H9 (cell line): ENCODE data around the gene RPL35. TPM values are rescaled to one million over a fixed set of nuclear protein-coding genes. Genes with fewer than 3 reads are reported as not detected.

Source experiments
- DNase-seq: peaks from one replicate; pipeline ENCODE4 v3.0.0-alpha.2; 2017
- H2AFZ ChIP-seq: one replicate; pipeline ENCODE4 v1.6.1; 2013; ENCODE audit warnings: mild to moderate bottlenecking, low read length, control low read depth, moderate library complexity
- H2AK5ac ChIP-seq: 2 replicates; pipeline ENCODE4 v1.6.1; 2013; ENCODE audit warnings: low read length, control low read depth, mixed read lengths; ENCODE audit not compliant: insufficient read length
- H2BK120ac ChIP-seq: one replicate; pipeline ENCODE4 v1.6.1; 2013; ENCODE audit warnings: low read depth, mild to moderate bottlenecking, low read length, control low read depth, inconsistent platforms; ENCODE audit not compliant: poor library complexity, severe bottlenecking
- H2BK12ac ChIP-seq: 2 replicates; pipeline ENCODE4 v1.6.1; 2013; ENCODE audit warnings: low read length, control low read depth, mixed read lengths, low read depth; ENCODE audit not compliant: insufficient read length
- H2BK15ac ChIP-seq: 2 replicates; pipeline ENCODE4 v1.6.1; 2013; ENCODE audit warnings: low read depth, low read length, control low read depth
- H2BK20ac ChIP-seq: one replicate; pipeline ENCODE4 v1.6.1; 2013; ENCODE audit warnings: low read depth, mild to moderate bottlenecking, low read length, control low read depth, inconsistent platforms; ENCODE audit not compliant: poor library complexity, severe bottlenecking
- H2BK5ac ChIP-seq: 2 replicates; pipeline ENCODE4 v1.6.1; 2013; ENCODE audit warnings: low read length, control low read depth, mixed read lengths; ENCODE audit not compliant: insufficient read length
- H3K14ac ChIP-seq: 2 replicates; pipeline ENCODE4 v1.6.1; 2013; ENCODE audit warnings: low read length, control low read depth; ENCODE audit not compliant: insufficient read depth
- H3K18ac ChIP-seq: 2 replicates; pipeline ENCODE4 v1.6.1; 2013; ENCODE audit warnings: low read depth, mild to moderate bottlenecking, mixed read lengths, low read length, control low read depth; ENCODE audit not compliant: insufficient read length
- H3K23ac ChIP-seq: 2 replicates; pipeline ENCODE4 v1.6.1; 2013; ENCODE audit warnings: low read length, control low read depth, mixed read lengths, low read depth; ENCODE audit not compliant: insufficient read length
- H3K23me2 ChIP-seq: 2 replicates; pipeline ENCODE4 v1.6.1; 2013; ENCODE audit warnings: low read depth, mild to moderate bottlenecking, mixed read lengths, low read length, control low read depth; ENCODE audit not compliant: insufficient read length, poor library complexity, severe bottlenecking
- H3K27ac ChIP-seq: 2 replicates; pipeline ENCODE4 v1.5.1; 2013; ENCODE audit warnings: low read length, control low read depth, mixed read lengths, low read depth; ENCODE audit not compliant: insufficient read length
- H3K27me3 ChIP-seq: 2 replicates; pipeline ENCODE4 v1.6.1; 2013; ENCODE audit warnings: low read length, control low read depth, inconsistent platforms; ENCODE audit not compliant: insufficient read depth
- H3K4ac ChIP-seq: 2 replicates; pipeline ENCODE4 v1.6.1; 2013; ENCODE audit warnings: low read depth, mild to moderate bottlenecking, control low read depth, inconsistent platforms, low read length, moderate library complexity
- H3K4me1 ChIP-seq: 2 replicates; pipeline ENCODE4 v1.6.1; 2013; ENCODE audit warnings: low read length, control low read depth, inconsistent platforms; ENCODE audit not compliant: insufficient read depth
- H3K4me2 ChIP-seq: 2 replicates; pipeline ENCODE4 v1.6.1; 2013; ENCODE audit warnings: low read length, control low read depth, mixed read lengths; ENCODE audit not compliant: insufficient read length, insufficient read depth
- H3K56ac ChIP-seq: 2 replicates; pipeline ENCODE4 v1.6.1; 2013; ENCODE audit warnings: low read depth, mild to moderate bottlenecking, mixed read lengths, low read length, control low read depth; ENCODE audit not compliant: insufficient read length
- H3K79me1 ChIP-seq: 2 replicates; pipeline ENCODE4 v1.6.1; 2013; ENCODE audit warnings: low read depth, mild to moderate bottlenecking, moderate library complexity, low read length, control low read depth, inconsistent platforms; ENCODE audit not compliant: insufficient read depth, poor library complexity, severe bottlenecking
- H3K79me2 ChIP-seq: 2 replicates; pipeline ENCODE4 v1.6.1; 2013; ENCODE audit warnings: low read length, control low read depth, inconsistent platforms; ENCODE audit not compliant: insufficient read depth
- H3K9ac ChIP-seq: 2 replicates; pipeline ENCODE4 v1.6.1; 2013; ENCODE audit warnings: low read length, control low read depth, mixed read lengths; ENCODE audit not compliant: insufficient read length; ENCODE audit errors: extremely low read depth
- H3K9me3 ChIP-seq: one replicate; pipeline ENCODE4 v1.6.1; 2013; ENCODE audit warnings: low read depth, low read length, inconsistent platforms; ENCODE audit not compliant: control insufficient read depth
- H3T11ph ChIP-seq: one replicate; pipeline ENCODE4 v1.6.1; 2013; ENCODE audit warnings: mild to moderate bottlenecking, low read length, control low read depth, inconsistent platforms
- H4K20me1 ChIP-seq: one replicate; pipeline ENCODE4 v1.6.1; 2013; ENCODE audit not compliant: control insufficient read depth, insufficient read length, insufficient read depth
- H4K5ac ChIP-seq: 2 replicates; pipeline ENCODE4 v1.6.1; 2013; ENCODE audit warnings: low read depth, mild to moderate bottlenecking, mixed read lengths, low read length, control low read depth; ENCODE audit not compliant: insufficient read length
- H4K8ac ChIP-seq: replicated peaks from 2 replicates; pipeline ENCODE4 v1.6.1; 2013; ENCODE audit warnings: low read length, control low read depth, mixed read lengths, low read depth; ENCODE audit not compliant: insufficient read length
- H4K91ac ChIP-seq: 2 replicates; pipeline ENCODE4 v1.6.1; 2013; ENCODE audit warnings: low read depth, mild to moderate bottlenecking, moderate library complexity, mixed read lengths, low read length, control low read depth; ENCODE audit not compliant: insufficient read length
- H3K27ac Mint-ChIP-seq, 3 experiments: 2 replicates in 2 of 3; 3 replicates in 1 of 3; pipeline ENCODE4 v1.8.0; 2020 to 2021; ENCODE audit warnings: mixed read lengths in 3 of 3, mild to moderate bottlenecking in 1 of 3, moderate library complexity in 1 of 3
- H3K27me3 Mint-ChIP-seq: 2 replicates; pipeline ENCODE4 v1.8.0; 2021; ENCODE audit warnings: low read depth, mild to moderate bottlenecking, moderate library complexity, mixed read lengths
- H3K36me3 Mint-ChIP-seq, 3 experiments: 2 replicates in 2 of 3; 3 replicates in 1 of 3; pipeline ENCODE4 v1.8.0; 2020 to 2021; ENCODE audit warnings: low read depth in 3 of 3, mixed read lengths in 3 of 3; ENCODE audit not compliant: insufficient read depth in 1 of 3
- H3K4me1 Mint-ChIP-seq, 2 experiments: 2 replicates each; pipeline ENCODE4 v1.8.0; 2020; ENCODE audit warnings: mixed read lengths in 2 of 2
- H3K4me3 Mint-ChIP-seq, 2 experiments: 2 replicates in 1 of 2; 3 replicates in 1 of 2; pipeline ENCODE4 v1.8.0; 2020 to 2021; ENCODE audit warnings: mild to moderate bottlenecking in 2 of 2, mixed read lengths in 2 of 2, moderate library complexity in 1 of 2
- H3K9me3 Mint-ChIP-seq, 2 experiments: 2 replicates in 1 of 2; 3 replicates in 1 of 2; pipeline ENCODE4 v1.8.0; 2020; ENCODE audit warnings: mild to moderate bottlenecking in 2 of 2, mixed read lengths in 2 of 2, moderate library complexity in 1 of 2
- WGBS: extraction: QIAGEN DNeasy Blood & Tissue Kit; methylation state at CpG from one replicate; pipeline ENCODE4 v1.1.7; 2013; ENCODE audit warnings: missing lambda C conversion rate, low lambda C conversion rate, mixed read lengths; ENCODE audit not compliant: insufficient read length; ENCODE audit errors: extremely low coverage; 5-methylcytosine and 5-hydroxymethylcytosine counted together
- total RNA-seq: library from RNA; stranded (reverse); gene quantifications from 2 replicates; pipeline ENCODE4 v1.2.1, GENCODE V29; 2021
- TF ChIP-seq, protein P1 (sequence below): fragments of 200-600 bp; sonication (generic); conservative IDR thresholded peaks from 3 replicates; pipeline ENCODE4 v1.8.0; 2021; ENCODE audit warnings: antibody characterized with exemption, mild to moderate bottlenecking

RPL35 gene
- total RNA-seq, 1 experiment from 2014 or later = 1,840 TPM

DNA sequence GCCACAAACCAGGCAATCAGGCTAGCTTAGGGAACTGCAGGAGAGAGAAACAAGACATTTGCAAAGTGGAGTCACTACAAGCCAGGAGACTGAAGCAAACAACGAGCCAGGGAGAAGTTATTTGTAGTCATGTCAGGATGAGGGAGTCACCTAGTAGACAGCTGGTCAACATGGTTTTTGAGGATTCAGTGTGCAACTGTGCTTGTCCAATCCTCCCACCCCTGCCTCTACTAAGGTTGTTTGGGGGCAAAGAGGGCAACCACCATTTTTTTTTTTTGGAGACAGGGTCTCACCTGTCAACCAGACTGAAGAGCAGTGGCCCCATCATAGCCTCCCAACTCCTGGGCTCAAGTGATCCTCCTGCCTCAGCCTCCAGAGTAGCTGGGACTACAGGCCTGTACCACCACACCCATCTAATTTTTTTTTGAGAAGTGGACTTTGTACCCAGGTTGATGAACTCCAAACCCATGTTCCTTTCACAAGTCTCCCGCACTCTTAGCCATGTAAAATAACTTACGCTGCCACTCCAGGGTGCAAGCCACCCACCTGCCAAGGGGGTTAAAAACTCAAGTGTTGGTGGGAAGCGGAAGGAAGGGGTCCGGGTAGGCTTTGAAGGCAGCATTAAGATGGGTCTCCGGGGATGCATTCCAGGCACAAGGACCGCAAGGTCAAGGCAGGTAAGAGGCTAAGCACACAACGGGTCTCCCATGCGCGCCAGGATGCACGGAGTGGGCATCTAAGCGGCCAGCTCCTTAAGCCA, 995 bp downstream of the RPL35 start:
- Histone ChIP-seq H4K5ac (peak overlapping the region; percentile 10), H4K91ac (peak overlapping the region; percentile 53), H2BK15ac (no peak overlapping the region), H3K23me2 (peaks cover 11% of the 10 kb centered on the region), H2BK20ac (no peak overlapping the region), H2BK120ac (no peak overlapping the region), H3K9ac (peak overlapping the region; percentile 94), H3K9me3 (no peaks in the 10 kb centered on the region), H3K23ac (no peak overlapping the region), H3T11ph (no peak overlapping the region), H3K14ac (peak overlapping the region; percentile 42), H3K27me3 (no peaks in the 10 kb centered on the region), H3K79me2 (peaks cover 20% of the 10 kb centered on the region; the same call in 1 of the 2 replicates), H2AFZ (no peak overlapping the region), H2BK12ac (no peak overlapping the region), H3K79me1 (peaks cover 4% of the 10 kb centered on the region), H3K4ac (no peak overlapping the region; the same call in 1 of the 2 replicates), H3K4me1 (0 out of 2 replicates have a peak, but pooled peaks cover 5% of the 10 kb centered on the region), H3K18ac (no peak overlapping the region), H4K8ac (no peak overlapping the region), H3K56ac (no peak overlapping the region), H2AK5ac (no peak overlapping the region), H3K4me2 (peak overlapping the region; percentile 78), H2BK5ac (no peak overlapping the region), H4K20me1 (no peaks in the 10 kb centered on the region), H3K27ac (no peak overlapping the region)
- H3K4me1 Mint-ChIP-seq = peaks cover 14 to 25% of the 10 kb centered on the region in 2 experiments
- H3K36me3 Mint-ChIP-seq = peaks cover 39 to 49% (median 44%) of the 10 kb centered on the region in 3 experiments
- peak overlapping the region; percentile 97 to 98 (median 98) for H3K27ac Mint-ChIP-seq
- H3K4me3 Mint-ChIP-seq = peak overlapping the region; percentile 93 to 98
- H3K9me3 Mint-ChIP-seq = no peaks in the 10 kb centered on the region; a peak in 1 of 5 replicates
- DNase-seq = no peak
- no peaks in the 10 kb centered on the region for H3K27me3 Mint-ChIP-seq
- no CpG with 5 or more reads among the region's 12 CpGs for WGBS
- TF ChIP-seq, protein P1, sequence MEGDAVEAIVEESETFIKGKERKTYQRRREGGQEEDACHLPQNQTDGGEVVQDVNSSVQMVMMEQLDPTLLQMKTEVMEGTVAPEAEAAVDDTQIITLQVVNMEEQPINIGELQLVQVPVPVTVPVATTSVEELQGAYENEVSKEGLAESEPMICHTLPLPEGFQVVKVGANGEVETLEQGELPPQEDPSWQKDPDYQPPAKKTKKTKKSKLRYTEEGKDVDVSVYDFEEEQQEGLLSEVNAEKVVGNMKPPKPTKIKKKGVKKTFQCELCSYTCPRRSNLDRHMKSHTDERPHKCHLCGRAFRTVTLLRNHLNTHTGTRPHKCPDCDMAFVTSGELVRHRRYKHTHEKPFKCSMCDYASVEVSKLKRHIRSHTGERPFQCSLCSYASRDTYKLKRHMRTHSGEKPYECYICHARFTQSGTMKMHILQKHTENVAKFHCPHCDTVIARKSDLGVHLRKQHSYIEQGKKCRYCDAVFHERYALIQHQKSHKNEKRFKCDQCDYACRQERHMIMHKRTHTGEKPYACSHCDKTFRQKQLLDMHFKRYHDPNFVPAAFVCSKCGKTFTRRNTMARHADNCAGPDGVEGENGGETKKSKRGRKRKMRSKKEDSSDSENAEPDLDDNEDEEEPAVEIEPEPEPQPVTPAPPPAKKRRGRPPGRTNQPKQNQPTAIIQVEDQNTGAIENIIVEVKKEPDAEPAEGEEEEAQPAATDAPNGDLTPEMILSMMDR = no peak
